IPS-NIHi11 (cell line): ENCODE measurements around the gene SLC6A6.
"Not testable (repeated sequence)": the region's sequence is repeated elsewhere in the genome, so short reads cannot be mapped to it uniquely, and the experiment has no call there.

Experiments used
- DNase-seq: peaks from one replicate; pipeline ENCODE4 v3.0.0; 2012; ENCODE audit warnings: mixed read lengths, low spot score

SLC6A6 gene

DNA sequence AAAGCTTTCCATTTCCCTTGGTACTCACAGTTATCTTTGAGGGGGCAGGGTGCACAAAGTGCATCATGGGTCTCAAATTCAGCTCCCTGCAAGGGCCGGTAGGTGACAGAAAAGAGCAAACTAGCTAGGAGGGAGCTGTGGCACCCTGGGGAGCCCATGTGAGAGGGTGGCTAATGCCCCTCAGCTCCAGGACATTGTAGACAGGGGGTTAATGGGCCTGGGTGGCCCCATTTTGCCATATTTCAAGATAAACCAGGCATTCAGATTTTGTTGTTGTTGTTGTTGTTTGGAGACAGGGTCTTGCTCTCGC, 3.7 kb upstream of the SLC6A6 start:
- DNase-seq = no peak

DNA sequence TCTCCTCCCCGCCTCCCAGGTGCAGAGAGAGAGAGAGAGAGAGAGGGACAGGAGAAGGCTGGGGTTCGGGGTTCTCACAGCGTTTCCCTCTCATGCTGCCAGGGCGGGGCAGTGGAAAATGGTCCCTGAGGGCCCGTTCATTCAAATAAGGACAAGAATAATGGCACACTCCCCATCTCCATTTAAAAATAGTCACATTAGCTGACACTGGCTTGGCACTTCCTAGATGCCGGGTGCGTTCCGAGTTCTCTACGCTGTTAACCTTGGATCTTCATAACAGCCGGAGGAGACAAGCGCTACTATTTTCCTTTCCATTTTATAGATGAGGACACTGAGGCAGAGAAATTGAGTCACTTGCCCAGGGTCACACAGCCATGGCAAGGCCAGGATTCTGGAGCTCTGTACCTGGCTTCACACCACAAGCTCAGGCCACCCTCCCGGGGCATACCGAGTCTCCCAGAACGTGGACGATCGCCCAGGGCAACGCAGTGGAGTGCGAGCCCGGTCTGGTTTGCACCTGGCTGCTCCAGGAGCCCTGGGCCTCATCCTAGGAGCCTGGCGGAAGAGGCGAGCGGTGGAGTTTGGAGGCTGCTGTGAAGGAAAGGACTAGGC, 608 bp upstream of the SLC6A6 start:
- DNase-seq = no peak

DNA sequence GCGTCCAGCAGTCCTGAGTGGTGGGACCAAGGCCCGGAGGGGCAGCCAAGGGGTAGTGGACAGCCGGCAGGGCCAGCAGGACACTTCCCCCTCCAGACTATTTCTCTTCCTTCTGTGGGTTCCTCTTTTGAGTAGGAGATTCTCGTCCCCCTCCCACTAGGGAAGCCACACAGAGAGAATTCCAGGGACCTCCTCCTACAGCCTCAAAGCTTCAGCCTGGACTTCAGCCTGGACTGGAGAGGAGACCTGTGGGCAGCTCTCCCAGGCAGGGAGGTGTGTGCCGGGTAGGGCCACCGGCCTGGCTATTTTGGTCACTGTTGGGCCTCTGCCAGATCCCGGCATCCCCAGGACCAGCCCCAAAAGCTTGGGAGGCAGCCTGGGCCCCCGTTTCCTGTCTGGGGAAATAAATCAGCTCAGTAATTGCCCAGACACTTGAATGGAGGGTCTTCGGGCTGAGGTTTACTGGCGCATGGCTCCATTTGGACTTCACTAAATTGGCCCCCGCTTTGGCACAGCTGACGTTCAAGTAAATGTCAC, 1.3 kb downstream of the SLC6A6 start:
- no peak for DNase-seq

DNA sequence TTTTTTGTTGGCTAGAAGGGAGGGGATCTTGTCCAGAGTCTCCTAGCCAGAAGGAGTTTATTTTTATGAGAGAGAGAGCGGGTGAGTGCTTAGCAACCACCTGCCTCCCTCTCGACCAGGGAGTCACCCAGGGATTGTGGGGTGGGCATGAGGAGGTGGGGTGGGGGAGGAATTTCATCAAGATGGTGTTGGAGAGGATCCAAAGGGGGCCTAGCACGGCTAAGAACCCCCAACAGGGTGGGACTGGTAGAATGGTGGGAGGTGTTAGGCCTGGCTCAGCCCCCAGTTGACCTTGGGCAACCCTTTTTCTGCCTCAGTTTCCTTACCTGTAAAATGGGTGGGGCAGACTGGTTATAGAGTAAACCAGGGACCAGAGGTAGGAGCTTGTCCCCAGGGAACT, 1.8 kb downstream of the SLC6A6 start:
- no peak for DNase-seq

DNA sequence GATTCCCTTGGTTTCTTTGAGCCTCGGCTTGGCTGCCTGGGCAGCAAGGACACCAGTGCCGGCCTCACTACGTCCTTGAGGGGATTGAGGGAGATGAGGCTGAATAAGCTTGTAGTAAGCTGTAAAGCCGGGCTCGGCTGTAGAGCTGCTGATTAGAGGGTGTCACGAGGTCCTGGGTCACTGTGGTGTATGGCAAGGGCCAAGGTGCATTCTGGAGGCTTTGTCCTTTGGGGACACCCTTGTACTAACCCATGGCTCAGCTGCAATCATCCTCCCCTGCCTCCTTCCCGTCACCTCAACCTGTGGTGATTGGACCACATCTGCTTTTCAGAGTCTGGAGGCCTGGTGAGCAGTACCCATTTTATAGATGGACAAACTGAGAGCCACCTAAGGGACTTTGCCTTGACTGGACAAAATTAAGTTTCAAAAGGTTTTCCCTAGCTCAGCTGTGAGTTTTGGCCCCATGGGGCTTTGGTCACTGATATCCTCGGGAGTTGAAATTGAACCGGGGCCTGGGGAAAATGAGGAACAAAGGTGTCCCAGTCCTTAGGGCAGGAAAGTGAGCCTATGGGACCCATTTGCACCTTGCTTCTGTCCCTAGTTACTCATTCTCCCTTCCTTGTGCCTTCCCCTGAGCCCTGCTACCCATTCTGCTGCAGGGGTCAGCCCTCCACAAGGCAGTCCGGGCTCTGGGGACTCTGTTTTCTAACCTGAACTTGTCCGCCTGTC, 2.4 kb downstream of the SLC6A6 start:
- no peak for DNase-seq

DNA sequence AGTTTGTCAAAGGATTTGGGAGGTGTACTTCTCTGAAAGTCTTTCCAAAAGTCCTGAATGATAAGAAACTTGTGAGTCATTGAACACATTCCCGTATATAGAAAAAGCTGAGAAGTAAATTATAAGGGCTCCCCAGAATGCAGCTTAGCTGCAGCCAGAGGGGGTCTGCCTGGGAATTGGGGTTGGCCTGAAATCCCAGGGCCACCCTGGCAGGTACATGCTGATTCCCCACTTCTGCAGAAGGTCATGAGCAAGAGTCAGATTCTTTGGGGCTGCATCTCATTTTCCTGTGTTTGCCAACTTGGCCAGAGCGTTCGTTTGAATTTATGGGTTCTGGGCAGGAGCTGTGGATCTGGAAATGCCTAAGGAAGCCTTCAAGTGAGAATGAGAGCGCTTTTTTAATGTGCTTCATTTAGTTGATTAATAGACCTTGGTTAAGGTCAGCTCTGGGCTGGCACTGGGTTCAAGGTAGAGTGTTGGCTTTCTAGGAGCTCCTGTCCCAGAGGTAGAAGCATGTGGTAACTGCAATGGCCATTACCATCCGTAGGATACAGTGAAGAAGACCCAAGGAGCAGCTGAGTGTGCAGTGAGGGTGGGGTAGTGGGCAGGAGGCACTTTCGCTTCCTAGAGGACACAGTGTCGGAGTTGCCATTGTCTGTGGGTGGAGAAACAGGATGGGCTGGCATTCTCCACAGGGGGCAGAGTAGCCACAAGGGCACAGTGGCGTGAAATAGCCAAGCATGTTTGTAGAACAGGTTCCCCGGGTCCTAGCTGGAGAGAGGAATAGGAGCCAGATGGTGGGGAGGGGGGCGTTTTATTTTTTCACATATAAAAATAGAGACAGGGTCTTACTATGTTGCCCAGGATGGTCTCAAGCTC, 3.2 kb downstream of the SLC6A6 start:
- DNase-seq = no peak

DNA sequence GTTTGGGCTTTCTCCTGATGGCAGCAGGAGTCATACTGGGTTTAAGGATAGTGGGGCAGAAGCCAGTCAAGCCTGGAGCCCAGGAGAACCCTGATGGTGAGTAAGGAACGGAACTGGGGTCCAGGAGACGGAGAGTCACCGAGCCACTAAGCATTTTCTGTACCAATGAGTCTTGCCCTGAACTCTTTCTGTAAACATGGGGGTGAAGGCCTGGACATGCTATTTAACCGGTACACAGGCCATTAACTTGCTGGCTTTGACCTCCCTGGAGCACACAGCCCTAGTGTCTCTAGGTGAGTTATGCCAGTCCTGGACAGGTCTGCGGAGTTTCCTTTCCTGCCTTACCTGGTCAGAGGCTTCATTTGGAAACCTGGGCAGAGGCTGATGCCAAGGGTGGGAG, 3.9 kb downstream of the SLC6A6 start:
- no peak for DNase-seq

DNA sequence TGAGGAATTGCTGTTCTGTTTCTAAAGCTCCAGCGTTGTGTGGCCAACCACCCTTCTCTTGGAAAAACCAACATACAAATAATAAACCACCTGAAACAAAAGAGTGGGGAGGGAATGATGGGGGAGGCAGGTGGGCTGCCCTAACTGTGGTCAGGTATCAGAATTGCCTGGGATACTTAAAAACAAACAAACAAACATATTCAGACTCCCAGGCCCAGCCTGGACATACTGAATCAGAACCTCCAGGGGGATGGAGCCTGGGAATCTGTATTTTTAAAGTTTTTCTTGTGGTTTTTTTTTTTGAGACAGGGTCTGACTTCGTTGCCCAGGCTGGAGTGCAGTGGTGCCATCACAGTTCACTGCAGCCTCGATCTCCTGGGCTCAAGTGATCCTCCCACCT, 4.4 kb downstream of the SLC6A6 start:
- DNase-seq = no peak

DNA sequence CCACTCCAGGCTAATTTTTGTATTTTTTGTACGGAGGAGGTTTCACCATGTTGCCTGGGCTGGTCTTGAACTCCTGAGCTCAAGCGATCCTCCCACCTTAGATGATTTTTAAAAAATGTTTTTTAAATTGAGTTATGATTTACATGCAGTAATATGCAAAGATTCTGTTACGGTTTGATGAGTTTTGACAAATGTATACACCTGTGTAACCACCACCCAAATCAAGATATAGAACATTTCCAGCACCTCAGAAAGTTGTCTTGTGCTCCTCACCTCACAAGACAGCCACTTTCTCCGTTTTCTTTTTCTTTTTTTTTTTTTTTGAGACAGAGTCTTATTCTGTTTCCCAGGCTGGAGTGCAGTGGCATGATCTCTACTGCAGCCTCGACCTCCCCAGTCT, 4.8 kb downstream of the SLC6A6 start:
- no peak for DNase-seq

DNA sequence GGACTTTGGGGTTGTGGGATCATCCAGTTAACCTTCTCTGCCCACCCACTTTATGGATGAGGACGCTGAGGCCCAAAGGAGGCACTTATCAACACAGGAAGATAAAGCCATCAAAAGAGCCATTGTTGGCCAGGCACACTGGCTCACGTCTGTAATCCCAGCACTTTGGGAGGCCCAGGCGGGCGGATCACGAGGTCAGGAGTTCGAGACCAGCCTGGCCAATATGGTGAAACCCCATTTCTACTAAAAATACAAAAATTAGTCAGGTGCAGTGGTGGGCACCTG, 7.3 kb downstream of the SLC6A6 start:
- not testable (repeated sequence) for DNase-seq

DNA sequence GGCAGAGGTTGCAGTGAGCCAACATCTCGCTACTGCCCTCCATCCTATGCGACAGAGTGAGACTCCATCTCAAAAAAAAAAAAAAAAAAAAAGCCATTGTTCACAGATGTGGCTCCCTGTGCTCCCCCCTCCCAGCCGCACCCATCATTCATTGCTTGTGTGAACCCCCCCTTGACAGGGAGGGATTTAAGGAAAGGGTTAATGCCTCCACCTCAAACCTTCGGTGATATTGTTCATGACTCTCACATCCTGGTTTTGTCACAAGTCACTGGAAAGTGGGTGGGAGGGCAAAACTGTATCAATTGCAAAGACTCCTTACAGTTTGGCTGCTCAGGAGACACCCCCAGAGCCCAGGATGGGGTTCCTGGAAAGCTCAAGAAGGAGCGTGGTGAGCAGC, 7.7 kb downstream of the SLC6A6 start:
- no peak for DNase-seq

DNA sequence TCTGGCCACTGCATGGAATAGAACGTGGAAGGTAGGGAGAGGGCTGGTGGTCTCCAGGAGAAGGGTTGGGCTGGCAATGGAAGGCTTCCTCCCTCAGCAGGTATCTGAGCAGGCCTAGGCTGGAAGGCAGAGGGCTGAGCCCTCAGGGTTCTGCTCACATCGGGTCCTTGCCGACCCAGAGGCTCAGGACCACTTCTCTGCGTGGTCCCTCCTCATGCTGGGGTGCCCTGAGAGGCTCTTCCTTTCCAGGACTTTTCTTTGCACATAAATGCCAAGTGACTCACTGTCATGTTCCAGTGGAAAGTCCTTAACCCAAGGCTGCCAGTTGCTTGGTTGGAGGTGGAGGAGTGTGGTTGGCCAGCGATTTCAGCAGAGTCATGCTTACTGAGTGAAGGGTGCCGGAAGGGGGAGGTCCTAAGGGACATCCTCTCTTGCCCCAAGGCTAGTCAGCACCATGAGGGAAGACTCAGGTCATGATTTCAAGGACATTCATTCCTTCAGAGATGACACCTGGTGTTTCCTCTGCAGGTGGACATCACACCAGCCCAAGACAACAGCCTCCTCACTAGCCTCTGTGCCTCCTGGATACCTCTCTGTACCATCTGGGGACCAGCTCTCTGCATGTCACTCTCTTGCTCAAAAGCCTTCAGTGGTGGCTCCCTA, 8.2 kb downstream of the SLC6A6 start:
- DNase-seq = no peak

DNA sequence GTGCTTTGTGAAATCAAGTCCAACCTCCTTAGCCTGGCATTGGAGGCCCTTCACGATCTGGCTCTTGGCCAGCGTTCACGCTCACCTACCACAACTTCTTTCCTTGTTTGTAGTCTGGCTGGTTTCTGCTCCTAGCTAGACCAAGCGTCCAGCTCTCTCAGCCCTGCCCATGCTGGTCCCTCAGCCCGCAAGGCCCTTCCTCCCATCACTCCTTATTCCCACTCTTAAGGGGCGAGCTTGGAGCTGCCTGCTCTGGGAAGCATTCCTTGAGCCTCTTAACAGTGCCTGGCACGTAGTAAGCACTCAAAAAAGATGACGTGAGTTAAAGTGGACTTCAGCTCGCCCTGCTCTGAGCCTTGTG, 8.7 kb downstream of the SLC6A6 start:
- no peak for DNase-seq

DNA sequence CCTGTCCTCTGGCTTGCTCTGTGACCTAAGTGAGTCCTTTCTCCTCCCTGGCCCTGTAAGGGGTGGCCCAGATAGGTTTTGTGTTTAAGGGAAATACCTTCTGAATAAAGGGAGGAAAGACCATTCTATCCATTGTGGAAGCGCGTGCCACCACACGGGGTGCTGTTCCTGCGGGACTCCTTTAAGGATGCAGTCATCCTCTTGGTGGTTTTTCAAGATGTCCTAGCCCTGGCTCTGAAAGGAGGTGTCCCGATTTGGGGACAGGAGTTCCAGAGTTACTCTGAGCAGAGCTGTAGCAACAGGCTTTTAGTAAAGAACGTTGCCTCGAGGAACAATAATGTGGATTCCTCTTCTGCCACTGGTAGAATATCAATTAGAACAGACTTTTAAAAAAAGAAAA, 9.6 kb downstream of the SLC6A6 start:
- no peak for DNase-seq

DNA sequence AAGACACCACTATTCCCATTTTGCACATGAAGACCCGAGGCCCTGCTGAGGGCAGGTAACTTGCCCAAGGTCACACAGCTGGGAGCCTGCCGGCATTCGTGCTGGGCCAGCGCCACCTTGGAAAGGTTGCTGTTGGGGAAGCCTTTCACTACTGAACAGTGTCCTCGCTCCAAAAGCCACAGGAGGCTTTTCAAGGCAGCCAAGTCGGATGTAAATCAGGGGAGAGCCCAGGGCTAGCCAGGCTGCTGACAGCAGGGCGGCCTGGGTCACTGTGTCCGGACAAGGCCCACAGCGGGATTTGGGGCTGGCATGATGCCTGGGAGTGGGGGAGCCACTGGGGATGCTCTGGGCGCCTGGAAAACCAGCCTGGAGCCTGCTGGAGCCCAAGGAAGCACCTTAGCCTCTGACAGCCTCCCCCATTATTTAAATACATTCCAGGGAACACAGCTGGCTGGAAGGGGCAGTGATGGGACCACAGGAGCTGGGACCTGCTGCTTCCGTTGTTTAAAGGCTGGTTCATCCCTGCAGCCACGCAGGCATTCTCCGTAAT, 10.5 kb downstream of the SLC6A6 start:
- peak; percentile 47 for DNase-seq

DNA sequence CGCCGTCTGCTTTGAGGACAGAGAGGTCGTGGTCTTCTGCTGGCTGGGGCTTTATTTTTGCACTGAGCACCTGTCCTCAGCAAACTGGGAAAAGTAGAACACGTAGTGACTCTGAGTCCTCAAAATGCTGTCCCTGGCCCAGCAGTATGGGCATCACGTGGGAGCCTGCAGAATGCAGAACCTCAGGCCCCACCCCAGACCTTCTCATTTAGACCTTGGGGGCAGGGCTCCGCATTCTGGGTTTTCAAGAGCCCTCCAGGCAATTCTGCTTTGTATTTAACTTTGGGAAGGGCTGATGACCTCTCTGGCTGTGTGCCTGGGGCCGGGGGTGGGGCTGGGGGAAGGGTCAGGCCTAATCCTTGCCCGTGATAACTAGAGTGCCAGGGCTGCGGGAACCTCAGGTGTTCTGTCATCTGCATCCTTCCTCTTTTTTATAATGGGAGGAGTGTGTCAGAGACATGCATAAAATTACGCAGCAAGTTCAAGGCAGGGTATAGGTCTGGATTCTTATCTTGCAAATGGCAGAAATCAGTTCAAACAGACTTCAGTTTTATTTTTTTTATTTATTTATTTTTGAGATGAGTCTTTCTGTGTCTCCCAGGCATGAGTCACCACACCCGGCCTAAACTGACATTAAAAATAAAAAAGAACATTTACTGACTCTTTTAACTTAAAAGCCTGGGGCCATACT, 11.1 kb downstream of the SLC6A6 start:
- DNase-seq = no peak

DNA sequence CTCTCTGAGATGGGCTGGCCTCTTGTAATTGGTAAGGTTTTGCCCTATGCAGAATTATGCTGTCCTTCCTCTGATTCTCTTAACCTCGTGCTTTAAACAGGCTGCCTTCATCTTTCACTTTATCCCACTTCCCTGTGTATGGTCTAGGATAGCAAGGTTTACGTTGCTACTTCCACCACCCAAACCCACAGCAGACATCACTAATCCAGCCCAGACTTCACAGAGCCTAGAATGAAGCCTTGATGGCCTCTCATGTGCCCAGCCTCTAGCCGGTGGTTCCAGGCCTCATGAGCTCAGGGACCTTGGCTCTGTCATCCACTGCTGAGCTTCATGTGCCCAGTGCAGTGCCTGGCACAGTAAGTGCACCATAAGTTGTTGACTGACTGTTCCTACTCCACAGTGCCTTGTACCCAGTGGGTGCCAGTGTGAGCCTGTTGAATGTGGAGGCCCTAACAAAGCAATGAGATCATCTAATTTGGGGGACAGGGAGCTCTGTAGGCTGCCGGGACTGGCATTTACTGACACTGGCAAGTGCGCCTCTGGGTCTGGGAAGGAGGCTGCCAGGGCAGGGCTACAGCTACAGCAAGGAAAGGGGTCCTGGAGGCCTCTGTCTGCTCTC, 12.5 kb downstream of the SLC6A6 start:
- DNase-seq = no peak

DNA sequence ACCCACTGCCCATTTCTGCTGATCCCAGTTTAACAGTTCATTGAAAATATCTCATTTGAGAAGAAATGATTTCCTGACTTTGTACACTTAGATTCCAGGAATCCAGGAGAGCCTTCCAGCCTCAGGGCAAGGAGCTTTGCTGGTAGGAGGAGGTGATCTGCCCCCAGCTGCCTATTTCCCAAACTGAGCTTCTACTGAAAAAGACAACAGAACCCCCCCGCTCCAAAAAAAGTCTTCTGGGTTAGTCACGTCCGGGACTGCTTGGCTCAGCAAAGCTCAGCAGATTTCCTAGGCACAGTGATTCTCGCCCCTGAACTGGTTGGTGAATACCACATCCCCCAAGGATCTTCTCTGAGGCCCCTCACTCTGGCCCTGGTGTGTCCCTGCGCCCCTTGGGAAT, 13.1 kb downstream of the SLC6A6 start:
- no peak for DNase-seq

DNA sequence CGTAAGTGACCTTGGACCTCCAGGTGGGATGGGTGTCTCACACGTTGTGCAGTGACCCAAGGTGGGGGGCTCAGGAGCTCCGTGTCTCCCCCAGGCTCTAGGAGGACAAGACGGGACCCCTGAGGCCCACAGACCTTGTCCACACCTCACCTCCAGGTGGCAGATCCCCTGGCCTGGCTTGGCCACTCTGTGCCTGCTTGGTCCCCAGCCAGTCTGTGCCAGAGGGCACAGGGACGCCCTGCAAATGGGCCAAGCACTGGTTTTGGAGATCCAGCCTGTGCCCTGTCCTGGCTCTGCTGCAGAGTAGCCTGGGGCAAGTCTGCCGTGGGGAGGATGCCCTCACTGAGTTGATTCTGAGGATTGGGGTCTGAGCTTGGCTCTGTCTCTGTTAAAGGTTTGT, 14.0 kb downstream of the SLC6A6 start:
- no peak for DNase-seq

DNA sequence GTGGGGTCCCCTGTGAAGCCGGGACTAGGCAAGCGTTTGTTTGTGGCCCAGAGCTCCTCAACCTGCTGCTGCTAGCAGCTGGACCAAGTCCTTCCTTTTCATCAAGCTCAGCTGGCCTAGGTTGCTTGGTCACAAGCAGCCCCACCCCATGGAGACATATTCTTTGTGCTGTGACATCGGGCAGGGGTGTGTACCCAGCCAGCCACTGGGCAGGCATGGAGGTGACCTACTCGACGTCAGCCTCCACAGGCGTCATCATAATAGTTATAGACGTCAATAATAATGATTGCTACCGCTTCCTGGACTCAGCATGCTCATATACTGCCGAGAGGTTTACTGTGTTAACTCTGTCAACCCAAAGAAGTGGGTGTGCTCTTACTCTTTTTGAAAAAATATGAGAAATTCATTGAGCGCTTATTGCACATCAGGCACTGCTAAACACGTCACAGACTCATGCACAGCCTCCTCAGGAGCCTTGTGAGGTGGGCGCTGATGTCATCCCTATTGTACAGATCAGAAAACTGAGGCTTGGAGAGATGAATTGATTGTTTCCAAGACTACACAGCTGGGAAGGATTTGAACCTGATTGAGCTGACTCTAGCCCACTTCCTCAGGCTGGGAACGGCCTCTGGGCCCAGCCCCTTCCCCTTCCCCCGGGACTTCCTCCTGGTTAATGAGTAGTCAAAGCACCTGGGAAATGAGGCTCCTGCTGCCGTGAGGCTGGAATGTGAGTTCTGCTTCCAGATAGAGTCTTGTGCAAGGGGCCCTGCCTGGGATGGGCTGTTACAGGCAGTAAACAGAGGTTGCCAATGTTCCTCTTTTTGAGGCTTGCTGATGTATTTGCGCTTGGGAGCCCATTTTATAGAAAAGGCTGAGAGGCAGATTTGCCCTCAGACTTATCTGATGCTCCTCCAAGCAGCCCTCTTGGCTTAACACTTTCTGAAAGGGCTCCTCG, 16.2 kb downstream of the SLC6A6 start:
- no peak for DNase-seq
